Measurements from ENCODE around the gene CTNNA2.

CTNNA2 gene

GRCh38 chr2:79975791-79976565 is 463.1 kb downstream of the CTNNA2 start:
- TF ChIP-seq FOXP2 (optimal IDR thresholded peaks at IDR 0.05; ENCODE audit: borderline replicate concordance, extremely low read depth, extremely low read length, insufficient read depth): no peak
- TF ChIP-seq POLR2AphosphoS5 (IDR thresholded peaks at IDR 0.05; ENCODE audit: low read depth, low read length): no peak
- TF ChIP-seq REST (IDR thresholded peaks at IDR 0.05; ENCODE audit: insufficient read depth in 1 of 2, low read depth in 2 of 2, low read length in 2 of 2): no peak
- TF ChIP-seq SIN3A (IDR thresholded peaks at IDR 0.05; ENCODE audit: borderline replicate concordance, insufficient read depth, low read length): no peak
- TF ChIP-seq TAF1 (IDR thresholded peaks at IDR 0.05; ENCODE audit: borderline replicate concordance, insufficient read depth, low read length): no peak

GRCh38 chr2:79977792-79978191 is 464.9 kb downstream of the CTNNA2 start:
- TF ChIP-seq TAF1 (IDR thresholded peaks at IDR 0.05; ENCODE audit: borderline replicate concordance, insufficient read depth, low read length): no peak
- no peak for TF ChIP-seq REST (IDR thresholded peaks at IDR 0.05; ENCODE audit: insufficient read depth in 1 of 2, low read depth in 2 of 2, low read length in 2 of 2)
- no peak for TF ChIP-seq SIN3A (IDR thresholded peaks at IDR 0.05; ENCODE audit: borderline replicate concordance, insufficient read depth, low read length)
- no peak for TF ChIP-seq FOXP2 (optimal IDR thresholded peaks at IDR 0.05; ENCODE audit: borderline replicate concordance, extremely low read depth, extremely low read length, insufficient read depth)
- no peak for TF ChIP-seq POLR2AphosphoS5 (IDR thresholded peaks at IDR 0.05; ENCODE audit: low read depth, low read length)

GRCh38 chr2:79980116-79980515 is 467.3 kb downstream of the CTNNA2 start:
- TF ChIP-seq REST (IDR thresholded peaks at IDR 0.05; ENCODE audit: insufficient read depth in 1 of 2, low read depth in 2 of 2, low read length in 2 of 2): no peak
- no peak for TF ChIP-seq TAF1 (IDR thresholded peaks at IDR 0.05; ENCODE audit: borderline replicate concordance, insufficient read depth, low read length)
- TF ChIP-seq POLR2AphosphoS5 (IDR thresholded peaks at IDR 0.05; ENCODE audit: low read depth, low read length): no peak
- no peak for TF ChIP-seq SIN3A (IDR thresholded peaks at IDR 0.05; ENCODE audit: borderline replicate concordance, insufficient read depth, low read length)
- no peak for TF ChIP-seq FOXP2 (optimal IDR thresholded peaks at IDR 0.05; ENCODE audit: borderline replicate concordance, extremely low read depth, extremely low read length, insufficient read depth)

- TF ChIP-seq SIN3A (IDR thresholded peaks at IDR 0.05; ENCODE audit: borderline replicate concordance, insufficient read depth, low read length): no peak
- TF ChIP-seq TAF1 (IDR thresholded peaks at IDR 0.05; ENCODE audit: borderline replicate concordance, insufficient read depth, low read length): no peak
- TF ChIP-seq REST (IDR thresholded peaks at IDR 0.05; ENCODE audit: insufficient read depth in 1 of 2, low read depth in 2 of 2, low read length in 2 of 2): no peak
- no peak for TF ChIP-seq FOXP2 (optimal IDR thresholded peaks at IDR 0.05; ENCODE audit: borderline replicate concordance, extremely low read depth, extremely low read length, insufficient read depth)
Observed at GRCh38 chr2:79980816-79981215, 468.0 kb downstream of the CTNNA2 start.
